K562 (cell line): ENCODE data around the gene EVI5L. TPM values are rescaled to one million over a fixed set of nuclear protein-coding genes. Genes with fewer than 3 reads are reported as not detected.

ENCODE experiments used
- ATAC-seq: fragments of 200-7000 bp; cut with Tn5 transposase; 3 replicates; pipeline ENCODE4 v1.9.1; 2020; ENCODE audit warnings: moderate library complexity
- BruUV-seq: library from RNA; stranded (reverse); fragments of 400-500 nt; replicated peaks from 2 replicates; lab custom pipeline; 2021; lab: Mats Ljungman, UMichigan
- CTCF ChIA-PET: fragments of 300-600 bp; formaldehyde crosslinking; extraction: SDS; loops from one replicate; lab custom pipeline; 2021; ENCODE audit warnings: low intra/inter-chr PET ratio; lab: Yijun Ruan, JAX
- POLR2A ChIA-PET: fragments of 300-600, 350-650 bp; sonication (Branson Sonifier 250); formaldehyde crosslinking; extraction: SDS; loops from one replicate; lab custom pipeline; 2021; ENCODE audit warnings: antibody characterized with exemption, inconsistent platforms; lab: Yijun Ruan, JAX
- DNase-seq, 4 experiments: peaks; one replicate each; pipeline versions ENCODE4 v3.0.0 to v3.0.0-alpha.2; 2011 to 2018; ENCODE audit warnings: low spot score in 3 of 4, mixed read lengths in 3 of 4; ENCODE audit errors: extremely low read depth in 1 of 4
- FAIRE-seq: peaks from 2 replicates; lab custom pipeline; 2011; peaks lifted over from hg19 to GRCh38; lab: Jason Lieb, UNC
- H2AFZ ChIP-seq: 2 replicates; pipeline ENCODE4 v1.6.0; 2011; ENCODE audit warnings: low read depth, low read length, control low read depth, inconsistent platforms
- H3K27ac ChIP-seq: fragments of 200-600 bp; 3 replicates; pipeline ENCODE4 v1.8.0; 2011; ENCODE audit warnings: low read depth, mild to moderate bottlenecking, control low read depth, inconsistent platforms, low read length, moderate library complexity, mixed read lengths; ENCODE audit errors: extremely low read depth
- H3K27me3 ChIP-seq, 2 experiments: fragments of 300-600 bp in 1 of 2; 2 replicates in 1 of 2; 3 replicates in 1 of 2; pipeline versions ENCODE4 v1.6.0 to v1.8.0; 2011; ENCODE audit warnings: inconsistent platforms in 2 of 2, low read length in 2 of 2, mild to moderate bottlenecking in 1 of 2, mixed read lengths in 1 of 2, moderate library complexity in 1 of 2; ENCODE audit not compliant: control insufficient read depth in 2 of 2, insufficient read depth in 2 of 2
- H3K36me3 ChIP-seq: fragments of 300-600 bp; 3 replicates; pipeline ENCODE4 v1.8.0; 2011; ENCODE audit warnings: mild to moderate bottlenecking, low read length, inconsistent platforms; ENCODE audit not compliant: control insufficient read depth, insufficient read depth
- H3K4me1 ChIP-seq, 2 experiments: fragments of 200-600 bp in 1 of 2; replicated peaks in 1 of 2; 2 replicates in 1 of 2; 3 replicates in 1 of 2; pipeline versions ENCODE4 v1.5.1 to v1.8.0; 2011; ENCODE audit warnings: inconsistent platforms in 2 of 2, low read length in 2 of 2, mild to moderate bottlenecking in 1 of 2, mixed read lengths in 1 of 2, moderate library complexity in 1 of 2; ENCODE audit not compliant: control insufficient read depth in 2 of 2, insufficient read depth in 2 of 2
- H3K4me2 ChIP-seq: 2 replicates; pipeline ENCODE4 v1.6.1; 2011; ENCODE audit warnings: low read length, control low read depth, inconsistent platforms, mixed read lengths; ENCODE audit not compliant: insufficient read depth
- H3K4me3 ChIP-seq: fragments of 200-600 bp; sonication (generic), shearing (Covaris generic); 2 replicates; pipeline ENCODE4 v1.5.1; 2016; ENCODE audit warnings: control low read depth, inconsistent platforms
- H3K79me2 ChIP-seq: fragments of 200-600 bp; 3 replicates; pipeline ENCODE4 v1.8.0; 2011; ENCODE audit warnings: low read length, inconsistent platforms; ENCODE audit not compliant: control insufficient read depth, insufficient read depth
- H3K9ac ChIP-seq, 2 experiments: 2 replicates each; pipeline versions ENCODE4 v1.6.0 to v1.6.1; 2011; ENCODE audit warnings: low read depth in 2 of 2, low read length in 2 of 2, control low read depth in 1 of 2, inconsistent platforms in 1 of 2, mild to moderate bottlenecking in 1 of 2, mixed read lengths in 1 of 2; ENCODE audit not compliant: insufficient read depth in 1 of 2
- H3K9me1 ChIP-seq: one replicate; pipeline ENCODE4 v1.6.0; 2011; ENCODE audit warnings: inconsistent platforms, mild to moderate bottlenecking, low read length, moderate library complexity; ENCODE audit not compliant: control insufficient read depth, insufficient read depth
- H3K9me3 ChIP-seq: replicated peaks from 2 replicates; pipeline ENCODE4 v1.5.1; 2011; ENCODE audit warnings: low read depth, low read length, inconsistent platforms; ENCODE audit not compliant: control insufficient read depth, insufficient read depth
- H4K20me1 ChIP-seq: replicated peaks from 2 replicates; pipeline ENCODE4 v1.6.1; 2011; ENCODE audit warnings: low read length, inconsistent platforms, mixed read lengths; ENCODE audit not compliant: control insufficient read depth, insufficient read depth
- BRF1 ChIP-seq: IDR thresholded peaks from 3 replicates; pipeline ENCODE4 v1.6.1; 2011; ENCODE audit warnings: borderline replicate concordance, mild to moderate bottlenecking; ENCODE audit not compliant: insufficient read length; ENCODE audit errors: extremely low read depth
- KLF10 ChIP-seq: fragments of 250-450 bp; sonication (Bioruptor Pico); IDR thresholded peaks from 2 replicates; pipeline ENCODE4 v1.6.1; 2021; ENCODE audit warnings: matching md5 sums
- POLR2G ChIP-seq: fragments of 200-400 bp; formaldehyde crosslinking; IDR thresholded peaks from 2 replicates; pipeline ENCODE4 v1.6.1; 2017; ENCODE audit warnings: low read depth, mild to moderate bottlenecking, antibody characterized with exemption, low read length, moderate library complexity
- ZFP36 ChIP-seq: fragments of 150-350 bp; IDR thresholded peaks from 2 replicates; pipeline ENCODE4 v1.6.1; 2018; ENCODE audit warnings: low read length, low read depth; ENCODE audit not compliant: partially characterized antibody
- WGBS: fragments of 100-300 bp; shearing (Covaris generic); methylation state at CpG from one replicate; pipeline ENCODE4 v1.1.6; 2016; ENCODE audit warnings: low coverage, mixed read lengths; ENCODE audit not compliant: insufficient coverage; ENCODE audit errors: missing lambda C conversion rate; 5-methylcytosine and 5-hydroxymethylcytosine counted together
- in situ Hi-C: fragments of 300-500 bp; cut with MboI; formaldehyde crosslinking; loops from 4 replicates; pipeline ENCODE4 v1.15.0; 2018; ENCODE audit warnings: inconsistent platforms, mixed read lengths
- intact Hi-C: fragments of 100-400 bp; cut with micrococcal nuclease; formaldehyde crosslinking; loops from 2 replicates; pipeline ENCODE4 v1.14.2; 2022
- polyA plus RNA-seq, 8 experiments: library from polyadenylated mRNA; depleted of rRNA in 4 of 8; stranded (reverse) in 5 of 8; unstranded in 3 of 8; fragments of >200 nt; fragmentation: Nextera tagmentation in 2 of 8; fragmentation: Illumina TruSeq in 1 of 8; extraction: Ambion mirVana in 2 of 8; extraction: Trizol in 1 of 8; gene quantifications; 2 replicates each; pipeline versions ENCODE4 v1.2.1 to v1.2.3, GENCODE V29; 2011 to 2014; ENCODE audit warnings: inconsistent platforms in 1 of 8, missing spikeins in 1 of 8
- total RNA-seq, 7 experiments: library from RNA; depleted of rRNA in 6 of 7; stranded (reverse); fragments of >200 nt in 6 of 7; fragmentation: Illumina TruSeq in 2 of 7; extraction: Trizol in 2 of 7; gene quantifications; 2 replicates each; pipeline versions ENCODE4 v1.2.1 to v1.2.3, GENCODE V29; 2011 to 2021; ENCODE audit warnings: low replicate concordance in 1 of 7
- TF ChIP-seq, protein P1 (sequence below): fragments of 250-450 bp; sonication (Bioruptor Pico); IDR thresholded peaks from 2 replicates; pipeline ENCODE4 v1.4.0; 2020; ENCODE audit warnings: mild to moderate bottlenecking, moderate library complexity

EVI5L gene
- total and polyA plus RNA-seq, 9 of the 15 experiments (the other 6 are each of a cell fraction or from before 2014, with no cell fraction given), result 0.69 to 1.8 (median 1.2) TPM; not detected in 2

DNA sequence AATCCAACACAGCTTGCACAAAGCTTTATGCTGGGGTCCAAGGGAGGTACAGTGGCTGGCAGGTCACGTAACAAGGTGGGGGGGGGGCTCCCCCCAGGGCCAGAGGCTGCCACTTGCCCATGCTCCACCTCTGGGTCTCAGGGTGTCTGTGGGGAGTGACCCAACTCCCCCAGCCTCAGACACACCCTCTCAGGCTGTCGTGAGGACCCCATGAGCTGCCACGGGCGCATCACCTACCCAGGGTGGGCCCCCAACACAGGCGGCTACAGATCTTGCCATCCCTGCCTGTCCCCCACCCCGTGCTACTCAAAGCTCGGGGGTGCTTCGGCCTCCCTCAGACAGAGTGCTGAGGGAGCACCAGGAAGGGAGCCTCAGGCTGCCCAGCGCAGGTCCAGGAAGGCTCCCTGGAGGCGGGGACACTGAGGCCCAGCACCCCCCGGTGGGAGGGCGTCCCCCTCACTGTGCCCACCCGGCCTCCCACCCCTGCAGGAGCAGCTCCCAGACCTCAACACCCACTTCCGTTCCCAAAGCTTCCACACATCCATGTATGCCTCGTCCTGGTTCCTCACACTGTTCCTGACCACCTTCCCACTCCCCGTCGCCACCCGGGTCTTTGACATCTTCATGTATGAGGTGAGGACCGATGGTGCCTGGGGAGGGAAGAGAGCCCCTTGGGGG lies 21.1 kb downstream of the EVI5L start:
- H3K4me1 ChIP-seq, result peaks cover 8 to 64% of the 10 kb centered on the region in 2 experiments; a peak in 4 of 5 replicates
- ATAC-seq (no peak), DNase-seq (no peak), FAIRE-seq (no peak)
- ChIA-PET POLR2A (interaction anchor here (0.6 to 1.0 kb wide), 2 partner anchors 20 to 49 kb away, joined by 3 to 4 read pairs; no protein-coding TSS in a partner anchor), CTCF (no interaction called here)
- no peak overlapping the region for H3K4me2 ChIP-seq
- peaks cover 18% of the 10 kb centered on the region; the same call in 1 of the 2 replicates for H4K20me1 ChIP-seq
- in situ Hi-C loops, result loop anchor here (5.0 kb wide), 1 partner anchor 71 kb away; the partner anchor contains the start of gene SNAPC2
- intact Hi-C loops, result no loop called here
- TF ChIP-seq BRF1 (no peak), ZFP36 (peak; percentile 36), KLF10 (CRISPR knock-in tag) (no peak), POLR2G (peak; percentile 42; the same call in 1 of the 2 replicates)
- TF ChIP-seq, protein P1, sequence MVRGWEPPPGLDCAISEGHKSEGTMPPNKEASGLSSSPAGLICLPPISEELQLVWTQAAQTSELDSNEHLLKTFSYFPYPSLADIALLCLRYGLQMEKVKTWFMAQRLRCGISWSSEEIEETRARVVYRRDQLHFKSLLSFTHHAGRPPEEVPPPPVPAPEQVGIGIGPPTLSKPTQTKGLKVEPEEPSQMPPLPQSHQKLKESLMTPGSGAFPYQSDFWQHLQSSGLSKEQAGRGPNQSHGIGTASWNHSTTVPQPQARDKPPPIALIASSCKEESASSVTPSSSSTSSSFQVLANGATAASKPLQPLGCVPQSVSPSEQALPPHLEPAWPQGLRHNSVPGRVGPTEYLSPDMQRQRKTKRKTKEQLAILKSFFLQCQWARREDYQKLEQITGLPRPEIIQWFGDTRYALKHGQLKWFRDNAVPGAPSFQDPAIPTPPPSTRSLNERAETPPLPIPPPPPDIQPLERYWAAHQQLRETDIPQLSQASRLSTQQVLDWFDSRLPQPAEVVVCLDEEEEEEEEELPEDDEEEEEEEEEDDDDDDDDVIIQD, result no peak
- H3K27ac ChIP-seq, result no peak overlapping the region
- no peaks in the 10 kb centered on the region for H3K36me3 ChIP-seq
- no peak overlapping the region for H2AFZ ChIP-seq
- H3K9me3 ChIP-seq, result no peaks in the 10 kb centered on the region
- H3K9me1 ChIP-seq, result no peaks in the 10 kb centered on the region
- H3K27me3 ChIP-seq, result peaks cover 22 to 53% of the 10 kb centered on the region in 2 experiments; a peak in 4 of 5 replicates
- BruUV-seq, result no TSS peak
- peak overlapping the region in 1 of 2 experiments; percentile 21; a peak in 1 of 4 replicates for H3K9ac ChIP-seq
- H3K4me3 ChIP-seq, result no peak overlapping the region
- H3K79me2 ChIP-seq, result no peaks in the 10 kb centered on the region
- WGBS, result 9% methylated on average over 16 of the region's 19 CpGs
